SK-MEL-5 (cell line): ENCODE data around the gene TMED3. TPM values are rescaled to one million over a fixed set of nuclear protein-coding genes. Genes with fewer than 3 reads are reported as not detected.
A peak's percentile ranks its signal among the peaks of the same experiment; 100 is the strongest.

Experiments
- DNase-seq: peaks from one replicate; pipeline ENCODE4 v3.0.0-alpha.2; 2016; ENCODE audit warnings: low read depth, low spot score
- in situ Hi-C: cut with HindIII; loops from 2 replicates; pipeline ENCODE4 v1.10.0; 2016; ENCODE audit warnings: low sequenced_read_pairs, high pct_unique_total_duplicates, low pct_unique_long_range_greater_than_20kb
- polyA plus RNA-seq, 2 experiments: library from polyadenylated mRNA; depleted of rRNA; stranded (reverse); fragments of >200 nt; gene quantifications; 2 replicates each; pipeline ENCODE4 v1.2.3, GENCODE V29; 2015
- total RNA-seq: library from RNA; depleted of rRNA; stranded (reverse); fragments of >200 nt; shearing (Covaris generic); gene quantifications from 2 replicates; pipeline ENCODE4 v1.2.3, GENCODE V29; 2014; rRNA removed

The TMED3 gene
- total RNA-seq = 385 and 394 TPM in 2 replicates
- 675 and 698 TPM in 2 replicates for polyA plus RNA-seq (2015; cell fraction: cytosol; rRNA removed)
- polyA plus RNA-seq (2015; cell fraction: nucleus; rRNA removed) = 71.7 and 77.5 TPM in 2 replicates

- in situ Hi-C loops = no loop called here
- DNase-seq = peak; percentile 88
These were observed at the start of gene TMED3 for GRCh38 chr15:79310985-79311900. Gene TMED3 (plus strand): TSS chr15:79311112. CDS start chr15:79311250, 138 bp downstream.

GRCh38 chr15:79261836-79262235 is 49.1 kb upstream of the TMED3 start:
- DNase-seq = no peak
- in situ Hi-C loops = no loop called here

GRCh38 chr15:79265167-79265566 is 45.7 kb upstream of the TMED3 start:
- no peak for DNase-seq
- in situ Hi-C loops = no loop called here

DNA sequence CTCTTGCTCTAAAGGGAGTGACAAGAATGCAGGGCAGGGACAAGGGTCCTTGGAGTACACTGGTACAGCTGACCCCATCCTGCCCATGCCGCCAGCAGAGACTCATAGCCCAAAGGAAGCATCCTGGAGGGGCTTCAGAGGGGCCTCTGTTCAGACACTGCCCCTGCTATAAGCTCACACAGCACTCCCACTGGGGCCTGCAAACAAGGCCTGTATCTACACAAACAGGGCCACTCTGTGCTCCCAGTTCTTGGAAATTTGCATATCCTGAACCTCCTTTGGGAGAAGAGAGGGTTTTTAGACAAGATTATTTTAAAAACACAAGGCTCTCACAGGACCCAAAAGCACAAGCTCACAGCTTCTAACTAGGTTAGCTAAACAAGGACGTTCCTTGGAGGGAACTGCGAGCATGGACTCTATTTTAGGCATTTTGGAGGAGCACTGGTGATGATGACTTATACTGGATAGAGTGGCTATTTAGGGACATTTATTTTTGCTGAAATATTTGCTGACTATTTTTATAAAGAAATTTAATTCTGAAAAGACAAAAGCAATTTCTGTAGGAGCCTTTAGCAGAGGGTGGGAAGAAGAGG is 44.8 kb upstream of the TMED3 start:
- in situ Hi-C loops = no loop called here
- DNase-seq = no peak

DNA sequence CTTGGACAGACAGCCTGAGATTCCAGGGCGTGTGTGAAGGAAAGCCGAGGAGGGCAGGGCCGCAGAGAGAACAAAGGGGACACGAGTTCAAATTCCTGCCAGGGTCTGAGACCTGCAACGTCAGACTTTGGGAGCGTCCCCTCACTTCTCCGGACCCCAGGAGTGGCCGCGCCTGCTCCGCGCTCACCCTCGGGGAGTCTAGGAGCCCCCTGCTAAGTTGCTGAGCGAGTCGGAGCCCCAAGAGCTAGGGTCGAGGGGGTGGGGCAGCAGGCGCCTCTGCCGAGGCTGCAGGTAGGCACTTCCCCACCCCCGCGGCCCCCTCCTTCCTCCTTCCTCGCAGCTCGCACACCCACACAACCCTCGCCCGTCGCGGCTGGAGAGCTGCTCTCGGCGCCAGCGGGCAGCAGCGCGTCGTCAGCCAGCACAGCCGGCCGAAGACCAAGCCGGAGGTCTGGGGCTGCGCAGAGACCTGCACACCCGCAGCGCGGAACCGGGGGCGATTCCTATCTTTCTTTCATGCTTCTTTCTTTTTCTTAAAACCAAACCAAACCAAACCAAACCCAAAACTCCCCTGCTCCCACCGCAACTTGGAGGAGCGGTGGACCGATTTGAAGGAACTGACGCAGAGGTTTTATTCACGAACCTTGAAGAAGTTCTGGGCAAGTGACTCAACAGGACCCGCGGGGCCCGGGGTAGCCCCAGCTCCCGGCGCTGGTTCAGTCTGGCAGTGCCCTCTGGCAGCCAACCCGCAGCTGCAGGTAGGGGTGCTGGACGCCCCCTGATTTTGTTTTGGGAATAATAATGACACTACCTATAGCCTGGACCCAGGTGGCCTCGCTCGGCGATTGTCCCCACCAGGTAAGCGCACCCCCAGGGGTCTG is 28.3 kb upstream of the TMED3 start, which contains the start of gene ANKRD34C:
TSS of gene ANKRD34C (plus strand) at position 352 of the 881 bp plus-strand sequence. CDS start 10,563 bp downstream, outside the sequence.
- in situ Hi-C loops = no loop called here

DNA sequence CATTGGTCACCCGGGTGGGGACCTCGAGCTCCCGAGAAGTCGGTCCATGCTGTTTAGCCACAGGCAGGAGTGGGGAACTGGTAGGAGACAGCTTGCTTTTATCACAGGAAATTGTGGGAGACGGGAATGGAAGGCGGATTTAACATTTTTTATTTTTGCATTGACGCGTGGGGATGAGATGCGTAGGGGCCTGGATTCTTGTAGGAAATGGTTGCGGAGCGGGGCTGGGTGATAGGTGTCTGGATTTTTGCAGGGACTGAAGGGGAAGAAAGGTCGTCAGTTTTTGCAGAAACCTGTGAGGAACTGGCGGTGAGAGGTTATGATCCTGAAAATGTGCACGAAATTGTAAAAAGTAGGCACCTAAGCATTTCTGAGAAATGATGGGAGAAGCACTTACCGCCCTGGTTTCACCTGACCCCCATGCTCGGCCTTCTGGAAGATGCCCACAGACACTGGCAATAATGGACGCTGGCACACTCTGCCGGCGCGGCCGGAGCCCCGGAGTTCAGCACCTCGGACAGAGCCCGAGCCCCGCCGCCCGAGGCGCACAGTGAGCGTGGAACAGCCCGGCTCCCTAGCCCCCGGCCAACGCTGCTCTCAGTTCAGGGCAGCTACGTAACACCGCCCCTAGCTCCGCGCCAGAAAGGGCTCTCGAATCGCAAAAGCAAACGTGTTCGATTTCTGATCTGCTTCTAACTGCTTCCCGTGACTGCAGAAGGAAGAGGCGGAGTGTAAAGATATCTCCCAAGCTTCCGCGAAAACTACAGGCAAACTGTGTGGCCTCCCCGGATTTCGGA is 27.5 kb upstream of the TMED3 start:
- in situ Hi-C loops = no loop called here
- DNase-seq = peak; percentile 30

More for the DNA sequence above, 28.3 kb upstream of the TMED3 start, which contains the start of gene ANKRD34C:
- no peak for DNase-seq

- DNase-seq = no peak
- in situ Hi-C loops = no loop called here
These were observed 20.2 kb upstream of the TMED3 start for GRCh38 chr15:79290642-79291275.

DNA sequence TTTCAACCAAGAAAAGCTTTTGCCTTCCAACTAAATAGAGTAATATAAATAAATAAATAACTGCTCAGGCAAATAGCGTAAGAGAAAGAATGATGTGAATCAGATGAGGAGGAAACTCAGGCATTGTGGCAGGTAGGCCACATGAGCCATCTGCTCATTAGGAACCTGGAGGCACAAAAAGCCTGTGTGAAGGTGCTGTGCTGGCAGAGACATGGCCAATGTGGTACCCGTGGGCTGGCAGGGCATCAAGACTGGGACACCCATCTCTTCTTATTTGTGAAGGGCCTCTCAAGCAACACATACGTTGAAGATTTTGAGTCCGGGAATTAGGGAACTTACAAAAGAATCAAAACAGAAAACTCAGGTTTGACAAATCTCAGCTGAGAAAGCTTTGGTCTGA is 18.9 kb upstream of the TMED3 start:
- in situ Hi-C loops = no loop called here
- DNase-seq = no peak

DNA sequence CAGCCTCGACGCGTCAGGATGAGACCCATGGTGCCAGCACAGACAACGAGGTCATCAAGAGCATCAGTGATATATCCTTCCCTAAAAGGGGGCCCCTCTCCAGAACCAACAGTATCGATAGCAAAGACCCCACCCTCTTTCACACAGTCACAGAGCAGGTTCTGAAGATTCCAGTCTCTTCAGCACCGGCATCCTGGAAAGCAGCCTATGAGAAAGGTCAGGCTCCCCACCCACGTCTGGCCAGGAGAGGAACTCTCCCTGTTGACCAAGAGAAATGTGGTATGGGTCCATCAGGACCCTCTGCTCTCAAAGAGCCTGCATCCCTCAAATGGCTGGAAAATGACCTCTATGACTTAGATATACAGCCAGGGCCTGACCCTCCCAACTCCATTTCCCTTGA is 16.8 kb upstream of the TMED3 start:
- in situ Hi-C loops = no loop called here

GRCh38 chr15:79296583-79296982 is 14.3 kb upstream of the TMED3 start:
- in situ Hi-C loops = no loop called here
- DNase-seq = peak; percentile 45

More for the DNA sequence above, 16.8 kb upstream of the TMED3 start:
- DNase-seq = no peak

DNA sequence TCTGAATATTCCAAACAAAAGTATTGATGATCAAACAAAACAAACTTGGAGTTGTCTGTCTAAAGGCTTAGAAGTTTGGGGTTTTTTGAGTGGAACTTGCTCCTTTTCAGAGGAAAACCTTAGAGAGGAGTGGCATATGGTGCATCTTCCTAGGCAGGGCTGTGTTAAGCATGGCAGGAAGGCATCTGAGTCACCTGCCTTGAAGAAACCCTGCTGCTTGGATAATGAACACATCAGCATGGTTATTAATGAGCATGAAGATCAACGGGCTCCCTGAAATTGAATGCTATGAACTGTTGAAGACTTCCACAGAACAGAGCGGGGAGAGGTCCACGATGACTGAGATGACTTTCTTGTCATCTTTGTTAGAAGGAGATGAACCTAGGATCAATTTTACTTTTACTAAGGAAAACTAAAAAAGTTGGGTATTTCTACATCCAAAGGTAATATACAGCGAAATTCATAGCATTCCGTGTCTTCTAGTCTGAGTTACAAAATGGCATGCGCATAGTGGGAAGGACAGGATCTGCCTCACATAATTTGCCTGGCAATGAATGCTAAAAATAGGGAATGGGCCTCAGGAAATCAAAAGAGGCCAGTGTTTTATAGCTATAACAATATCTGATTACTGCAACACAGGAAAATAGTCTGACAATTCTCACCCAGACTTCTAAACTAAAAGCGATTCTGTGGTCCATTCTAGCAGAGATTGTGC is 11.6 kb upstream of the TMED3 start:
- no peak for DNase-seq
- in situ Hi-C loops = no loop called here

- in situ Hi-C loops = no loop called here
- DNase-seq = no peak
These were observed 11.1 kb upstream of the TMED3 start for GRCh38 chr15:79299841-79300235.

DNA sequence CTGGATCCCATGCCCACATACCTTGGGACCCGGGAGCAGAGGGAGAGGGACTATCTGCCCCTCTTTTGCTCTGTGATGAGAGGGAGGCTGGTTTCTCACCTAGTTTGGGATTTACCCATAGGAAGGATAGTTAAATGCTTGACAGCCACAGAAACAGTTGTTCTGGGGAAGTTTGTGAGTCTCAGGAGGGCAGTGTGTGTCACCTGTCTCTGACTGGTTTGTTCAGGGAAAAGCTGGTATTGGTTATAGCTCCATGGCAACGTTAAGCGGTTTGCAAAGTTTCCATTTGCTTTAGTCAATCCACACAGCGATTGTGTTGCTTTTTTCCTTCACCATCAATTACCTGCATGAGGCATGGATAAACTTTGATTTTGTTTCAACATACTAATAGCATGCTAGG is 3.7 kb upstream of the TMED3 start:
- no peak for DNase-seq
- in situ Hi-C loops = no loop called here

DNA sequence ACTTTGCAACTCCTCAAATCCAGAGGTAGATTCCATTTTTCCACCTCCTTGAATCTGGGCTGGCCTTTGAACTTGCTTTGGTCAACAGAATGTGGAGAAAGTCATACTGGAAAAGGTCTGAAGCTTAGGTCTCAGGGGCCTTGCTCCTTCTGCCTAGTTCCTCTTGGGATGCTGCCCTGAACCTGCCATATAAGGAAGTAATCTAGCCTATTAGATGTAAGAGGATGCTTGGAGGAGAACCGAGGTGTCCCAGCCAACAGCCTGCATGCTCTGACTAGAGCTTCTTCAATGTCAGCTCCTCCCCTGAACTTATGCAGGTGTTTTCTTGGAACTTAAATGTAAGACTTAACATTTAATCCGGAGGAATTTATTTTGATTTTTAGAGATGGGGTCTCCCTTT is 2.0 kb upstream of the TMED3 start:
- in situ Hi-C loops = no loop called here
- no peak for DNase-seq

GRCh38 chr15:79310612-79310984 is 314 bp upstream of the TMED3 start:
- in situ Hi-C loops = no loop called here
- peak; percentile 55 for DNase-seq

DNA sequence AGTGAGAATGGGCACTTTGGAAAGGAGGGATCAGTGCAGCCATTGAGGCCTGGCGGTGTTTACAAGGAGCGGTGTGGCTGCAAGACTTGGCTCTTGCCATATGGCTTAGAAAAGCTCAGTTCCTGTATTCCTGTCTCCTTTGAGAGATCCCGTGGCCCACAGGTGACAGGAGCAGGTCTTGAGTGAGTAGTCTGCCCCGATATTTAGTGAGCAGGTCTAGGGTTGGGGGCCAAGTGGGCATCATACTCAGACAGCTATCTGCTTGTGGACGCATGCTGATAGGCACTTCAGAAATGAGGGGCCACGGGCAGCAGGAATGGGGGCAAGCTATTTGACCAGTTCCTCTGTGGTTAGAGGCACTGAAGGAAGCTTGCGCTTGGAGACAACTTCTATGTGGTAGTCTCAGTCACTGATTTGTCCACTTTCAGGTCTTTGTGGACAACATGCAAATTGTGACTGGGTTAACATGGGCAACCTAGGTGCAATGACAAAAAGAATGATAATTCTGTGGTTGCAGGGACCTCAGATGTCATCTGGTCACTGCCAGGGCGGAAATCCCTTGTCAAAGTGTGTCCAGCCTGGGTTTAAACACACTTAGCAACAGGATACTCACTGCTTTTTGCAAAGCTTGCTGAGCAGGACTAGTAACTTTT is 1.1 kb downstream of the TMED3 start:
- DNase-seq = no peak
- in situ Hi-C loops = no loop called here
